H1 (cell line): Measurements from ENCODE around the gene CYLD. TPM values are rescaled to one million over a fixed set of nuclear protein-coding genes. Genes with fewer than 3 reads are reported as not detected.

Source experiments
- CTCF ChIA-PET: fragments of 300-600 bp; sonication (Branson Sonifier 250); formaldehyde crosslinking; loops from one replicate; lab custom pipeline; 2021; ENCODE audit not compliant: partially characterized antibody; lab: Charles Lee
- POLR2A ChIA-PET: fragments of 300-600 bp; sonication (Branson Sonifier 250); formaldehyde crosslinking; loops from one replicate; lab custom pipeline; 2021; ENCODE audit warnings: inconsistent platforms; ENCODE audit not compliant: partially characterized antibody; lab: Charles Lee
- DNase-seq, 2 experiments: peaks; one replicate each; pipeline versions ENCODE4 v3.0.0 to v3.0.0-alpha.2; 2010 to 2022; ENCODE audit warnings: low spot score in 2 of 2, low read depth in 1 of 2, mixed read lengths in 1 of 2
- FAIRE-seq: peaks from 2 replicates; lab custom pipeline; 2011; peaks lifted over from hg19 to GRCh38; lab: Jason Lieb, UNC
- H2AFZ ChIP-seq: 2 replicates; pipeline ENCODE4 v1.8.1; 2012; ENCODE audit warnings: low read length, inconsistent platforms
- H2AK5ac ChIP-seq: 2 replicates; pipeline ENCODE4 v1.6.1; 2013; ENCODE audit warnings: low read depth, low read length
- H2BK120ac ChIP-seq: replicated peaks from 2 replicates; pipeline ENCODE3; 2013; ENCODE audit warnings: low read depth, low read length, inconsistent platforms
- H2BK12ac ChIP-seq: 2 replicates; pipeline ENCODE4 v1.6.1; 2013; ENCODE audit warnings: low read depth, low read length
- H2BK15ac ChIP-seq: 2 replicates; pipeline ENCODE4 v1.6.1; 2013; ENCODE audit warnings: low read length
- H2BK20ac ChIP-seq: 2 replicates; pipeline ENCODE4 v1.6.1; 2013; ENCODE audit warnings: low read length
- H2BK5ac ChIP-seq: 2 replicates; pipeline ENCODE4 v1.6.1; 2013; ENCODE audit warnings: low read depth, low read length
- H3K14ac ChIP-seq: 2 replicates; pipeline ENCODE4 v1.6.1; 2013; ENCODE audit warnings: inconsistent platforms; ENCODE audit not compliant: insufficient read length
- H3K18ac ChIP-seq: 2 replicates; pipeline ENCODE4 v1.6.1; 2013; ENCODE audit warnings: low read length; ENCODE audit errors: extremely low read depth
- H3K23ac ChIP-seq: 2 replicates; pipeline ENCODE4 v1.6.1; 2013; ENCODE audit warnings: inconsistent platforms; ENCODE audit not compliant: insufficient read length
- H3K23me2 ChIP-seq: 2 replicates; pipeline ENCODE4 v1.6.1; 2013; ENCODE audit warnings: low read depth, low read length
- H3K27ac ChIP-seq: 2 replicates; pipeline ENCODE4 v1.6.1; 2011; ENCODE audit warnings: low read depth, low read length, inconsistent platforms
- H3K27me3 ChIP-seq, 4 experiments: replicated peaks in 1 of 4; 1 replicate in 1 of 4; 2 replicates in 3 of 4; pipeline versions ENCODE4 v1.6.1 to v1.8.1; 2011 to 2013; ENCODE audit warnings: low read length in 3 of 4, mild to moderate bottlenecking in 3 of 4, inconsistent platforms in 2 of 4, mixed read lengths in 2 of 4, moderate library complexity in 1 of 4; ENCODE audit not compliant: control insufficient read depth in 3 of 4, insufficient read depth in 3 of 4; ENCODE audit errors: extremely low read depth in 1 of 4
- H3K36me3 ChIP-seq, 4 experiments: 2 replicates each; pipeline versions ENCODE4 v1.6.1 to v1.8.1; 2011 to 2013; ENCODE audit warnings: mild to moderate bottlenecking in 4 of 4, low read length in 3 of 4, moderate library complexity in 2 of 4, control low read depth in 1 of 4, inconsistent platforms in 1 of 4; ENCODE audit not compliant: insufficient read depth in 4 of 4, control insufficient read depth in 2 of 4
- H3K4ac ChIP-seq: replicated peaks from 2 replicates; pipeline ENCODE3; 2013; ENCODE audit warnings: low read length, low read depth, mixed read lengths, inconsistent platforms; ENCODE audit not compliant: insufficient read length
- H3K4me1 ChIP-seq, 4 experiments: replicated peaks in 1 of 4; 1 replicate in 1 of 4; 2 replicates in 3 of 4; pipeline versions ENCODE4 v1.6.1 to v1.8.1; 2011 to 2013; ENCODE audit warnings: low read length in 3 of 4, inconsistent platforms in 2 of 4, mixed read lengths in 1 of 4; ENCODE audit not compliant: insufficient read depth in 4 of 4, control insufficient read depth in 3 of 4
- H3K4me2 ChIP-seq, 2 experiments: 2 replicates each; pipeline versions ENCODE4 v1.6.1 to v1.8.1; 2011 to 2013; ENCODE audit warnings: low read depth in 2 of 2, low read length in 2 of 2, control low read depth in 1 of 2, inconsistent platforms in 1 of 2, mild to moderate bottlenecking in 1 of 2; ENCODE audit not compliant: insufficient read depth in 1 of 2
- H3K4me3 ChIP-seq, 4 experiments: fragments of 200-600, 300-600 bp in 1 of 4; sonication (generic), shearing (Covaris generic), sonication (Bioruptor Twin) in 1 of 4; 2 replicates each; pipeline versions ENCODE4 v1.5.1 to v1.8.1; 2011 to 2016; ENCODE audit warnings: low read length in 4 of 4, low read depth in 3 of 4, control low read depth in 2 of 4, inconsistent platforms in 2 of 4, mild to moderate bottlenecking in 2 of 4, mixed read lengths in 1 of 4, moderate library complexity in 1 of 4; ENCODE audit not compliant: insufficient read depth in 2 of 4; ENCODE audit errors: extremely low read depth in 1 of 4
- H3K56ac ChIP-seq: replicated peaks from 2 replicates; pipeline ENCODE3; 2013; ENCODE audit warnings: low read depth, mild to moderate bottlenecking, mixed read lengths, low read length, inconsistent platforms; ENCODE audit not compliant: insufficient read length
- H3K79me1 ChIP-seq: 2 replicates; pipeline ENCODE4 v1.6.1; 2013; ENCODE audit warnings: low read depth, low read length, control low read depth
- H3K79me2 ChIP-seq, 2 experiments: 2 replicates each; pipeline versions ENCODE4 v1.6.1 to v1.8.1; 2012 to 2013; ENCODE audit warnings: low read length in 2 of 2, mild to moderate bottlenecking in 2 of 2, inconsistent platforms in 1 of 2; ENCODE audit not compliant: insufficient read depth in 2 of 2, control insufficient read depth in 1 of 2
- H3K9ac ChIP-seq, 4 experiments: replicated peaks in 1 of 4; 1 replicate in 1 of 4; 2 replicates in 3 of 4; pipeline versions ENCODE4 v1.6.1 to v1.8.1; 2011 to 2013; ENCODE audit warnings: low read depth in 3 of 4, low read length in 3 of 4, control low read depth in 2 of 4, mild to moderate bottlenecking in 2 of 4, moderate library complexity in 2 of 4, inconsistent platforms in 1 of 4; ENCODE audit errors: extremely low read depth in 1 of 4
- H3K9me3 ChIP-seq, 2 experiments: 2 replicates each; pipeline versions ENCODE4 v1.6.1 to v1.8.1; 2012 to 2013; ENCODE audit warnings: mild to moderate bottlenecking in 2 of 2, moderate library complexity in 2 of 2, control low read depth in 1 of 2, inconsistent platforms in 1 of 2, low read depth in 1 of 2, low read length in 1 of 2, mixed read lengths in 1 of 2; ENCODE audit not compliant: insufficient read depth in 2 of 2
- H4K20me1 ChIP-seq, 2 experiments: replicated peaks in 1 of 2; 2 replicates each; pipeline versions ENCODE3 to v1.8.1; 2011 to 2013; ENCODE audit warnings: inconsistent platforms in 2 of 2, low read length in 2 of 2, mild to moderate bottlenecking in 1 of 2; ENCODE audit not compliant: insufficient read depth in 2 of 2, control insufficient read depth in 1 of 2
- H4K5ac ChIP-seq: 2 replicates; pipeline ENCODE4 v1.6.1; 2013; ENCODE audit warnings: low read length, low read depth, mixed read lengths, inconsistent platforms; ENCODE audit not compliant: insufficient read length
- H4K8ac ChIP-seq: 2 replicates; pipeline ENCODE4 v1.8.0; 2013; ENCODE audit warnings: mild to moderate bottlenecking, moderate library complexity, low read length, inconsistent platforms; ENCODE audit not compliant: insufficient read depth; ENCODE audit errors: extremely low read depth
- H4K91ac ChIP-seq: replicated peaks from 2 replicates; pipeline ENCODE3; 2013; ENCODE audit warnings: low read length, mixed read lengths, inconsistent platforms; ENCODE audit not compliant: insufficient read length
- CEBPB ChIP-seq: IDR thresholded peaks from 2 replicates; pipeline ENCODE4 v1.6.1; 2012; ENCODE audit warnings: low read depth, low read length
- CHD1 ChIP-seq: IDR thresholded peaks from 2 replicates; pipeline ENCODE4 v1.6.1; 2012; ENCODE audit warnings: low read depth, low read length, improper control_type of control experiment
- CREB1 ChIP-seq: IDR thresholded peaks from 2 replicates; pipeline ENCODE4 v1.6.1; 2012; ENCODE audit warnings: inconsistent platforms
- E2F6 ChIP-seq: IDR thresholded peaks from 2 replicates; pipeline ENCODE4 v1.6.1; 2012; ENCODE audit warnings: inconsistent platforms
- EP300 ChIP-seq, 2 experiments: IDR thresholded peaks; 1 replicate in 1 of 2; 2 replicates in 1 of 2; pipeline ENCODE4 v1.6.1; 2011 to 2012; ENCODE audit warnings: low read depth in 2 of 2, low read length in 2 of 2, mild to moderate bottlenecking in 2 of 2, borderline replicate concordance in 1 of 2, inconsistent platforms in 1 of 2, moderate library complexity in 1 of 2
- FOSL1 ChIP-seq: IDR thresholded peaks from 2 replicates; pipeline ENCODE4 v1.6.1; 2011; ENCODE audit warnings: mild to moderate bottlenecking, low read depth, low read length, moderate library complexity; ENCODE audit not compliant: insufficient read depth
- HDAC2 ChIP-seq, 2 experiments: fragments of 300-600 bp in 1 of 2; sonication (generic) in 1 of 2; IDR thresholded peaks; 2 replicates each; pipeline ENCODE4 v1.6.1; 2011 to 2012; ENCODE audit warnings: low read depth in 2 of 2, low read length in 2 of 2, mild to moderate bottlenecking in 2 of 2, moderate library complexity in 2 of 2, borderline replicate concordance in 1 of 2, inconsistent platforms in 1 of 2
- JUN ChIP-seq: IDR thresholded peaks from 2 replicates; pipeline ENCODE4 v1.6.1; 2011; ENCODE audit warnings: low read depth, mild to moderate bottlenecking, improper control_type of control experiment, low read length
- NANOG ChIP-seq: IDR thresholded peaks from 2 replicates; pipeline ENCODE4 v1.6.1; 2011; ENCODE audit warnings: low read length, low read depth, mild to moderate bottlenecking, inconsistent platforms; ENCODE audit not compliant: insufficient read depth, poor library complexity, severe bottlenecking
- NRF1 ChIP-seq: IDR thresholded peaks from 2 replicates; pipeline ENCODE4 v1.6.1; 2011; ENCODE audit warnings: mild to moderate bottlenecking, low read depth, low read length, improper control_type of control experiment
- PHF8 ChIP-seq: fragments of 200-600 bp; sonication (generic); conservative IDR thresholded peaks from 2 replicates; pipeline ENCODE4 v1.7.1; 2012; ENCODE audit warnings: low read depth, mild to moderate bottlenecking, inconsistent platforms, low read length, moderate library complexity
- POU5F1 ChIP-seq: IDR thresholded peaks from 2 replicates; pipeline ENCODE4 v1.6.1; 2011; ENCODE audit warnings: low read depth, mild to moderate bottlenecking, low read length, moderate library complexity
- RBBP5 ChIP-seq: IDR thresholded peaks from 2 replicates; pipeline ENCODE4 v1.7.1; 2012; ENCODE audit warnings: low read depth, mild to moderate bottlenecking, inconsistent platforms, low read length, moderate library complexity, borderline replicate concordance
- SP1 ChIP-seq: IDR thresholded peaks from 2 replicates; pipeline ENCODE4 v1.6.1; 2011; ENCODE audit warnings: low read depth, low read length
- WGBS, 2 experiments: shearing (Covaris generic) in 1 of 2; methylation state at CpG; one replicate each; pipeline versions ENCODE4 v1.1.6 to v1.1.7; 2013 to 2015; ENCODE audit warnings: low lambda C conversion rate in 2 of 2, mixed read lengths in 2 of 2, inconsistent platforms in 1 of 2, low coverage in 1 of 2, missing lambda C conversion rate in 1 of 2; ENCODE audit not compliant: insufficient replicate concordance in 2 of 2, insufficient coverage in 1 of 2, insufficient read length in 1 of 2; ENCODE audit errors: extremely low coverage in 1 of 2, missing lambda C conversion rate in 1 of 2; 5-methylcytosine and 5-hydroxymethylcytosine counted together
- polyA plus RNA-seq, 7 experiments: library from polyadenylated mRNA; depleted of rRNA in 3 of 7; stranded (reverse) in 5 of 7; unstranded in 2 of 7; fragments of >200 nt in 5 of 7; fragments of 200-250 nt in 2 of 7; gene quantifications; 1 replicate in 5 of 7; 2 replicates in 1 of 7; 4 replicates in 1 of 7; pipeline versions ENCODE4 v1.2.1 to v1.2.3, GENCODE V29; 2011 to 2013; ENCODE audit warnings: missing spikeins in 2 of 7, mixed read lengths in 2 of 7
- total RNA-seq: library from RNA; stranded (reverse); fragmentation: NEBNext Ultra II Directional; extraction: Animal tissue kit (Norgen Biotek cat#: 25700); gene quantifications from 2 replicates; pipeline ENCODE4 v1.2.1, GENCODE V29; 2021

The CYLD gene
- total and polyA plus RNA-seq, 2 of the 8 experiments (the other 6 are each of a cell fraction or from before 2014, with no cell fraction given) = 3.7 to 18.8 TPM

DNA sequence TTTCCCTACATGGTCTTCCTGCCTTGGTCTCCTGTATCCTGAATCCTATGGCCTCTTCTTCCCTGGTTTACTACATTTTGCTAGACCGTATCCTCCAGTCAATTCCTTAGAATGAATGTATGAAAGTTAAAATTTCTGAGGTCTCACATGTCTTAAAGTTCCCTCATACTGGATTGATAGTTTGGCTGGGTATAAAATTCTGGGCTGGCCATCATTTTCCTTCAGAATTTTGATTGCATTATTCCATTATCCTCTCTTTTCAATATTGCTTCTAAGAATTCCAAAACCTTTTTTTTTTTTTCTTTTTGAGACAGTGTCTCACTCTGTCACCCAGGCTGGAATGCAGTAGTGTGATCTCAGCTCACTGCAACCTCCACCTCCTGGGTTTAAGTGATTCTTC lies 37.6 kb upstream of the CYLD start:
- Histone ChIP-seq H3K14ac (no peak overlapping the region), H2AK5ac (no peak overlapping the region), H4K5ac (no peak overlapping the region), H3K79me1 (no peaks in the 10 kb centered on the region), H3K23ac (no peak overlapping the region), H3K27ac (no peak overlapping the region), H3K27me3 (no peaks in the 10 kb centered on the region), H3K18ac (no peak overlapping the region), H2BK15ac (no peak overlapping the region), H3K4me2 (no peak overlapping the region), H3K9ac (no peak overlapping the region), H3K56ac (no peak overlapping the region), H3K79me2 (no peaks in the 10 kb centered on the region), H4K8ac (no peak overlapping the region), H4K91ac (no peak overlapping the region), H2BK120ac (no peak overlapping the region), H2BK20ac (no peak overlapping the region), H3K4me1 (no peaks in the 10 kb centered on the region), H3K36me3 (no peaks in the 10 kb centered on the region), H2AFZ (no peak overlapping the region), H4K20me1 (no peaks in the 10 kb centered on the region), H2BK5ac (no peak overlapping the region), H3K9me3 (peaks cover 7 to 19% of the 10 kb centered on the region in 2 experiments), H3K4me3 (no peak overlapping the region), H3K4ac (no peak overlapping the region), H3K23me2 (no peaks in the 10 kb centered on the region), H2BK12ac (no peak overlapping the region)
- CTCF ChIA-PET = interaction anchor here (0.9 to 1.0 kb wide), 2 partner anchors 12 to 33 kb away, joined by 3 read pairs; no protein-coding TSS in a partner anchor
- FAIRE-seq (no peak), DNase-seq (no peak)
- WGBS, 2 experiments = 87% methylated on average over 1 of the region's 1 CpG; no CpG with 5 or more reads in 1 of the 2 experiments
- POLR2A ChIA-PET = no interaction called here
- TF ChIP-seq CREB1 = no peak
- TF ChIP-seq EP300 (IDR thresholded peaks at IDR 0.05; ENCODE audit: borderline replicate concordance in 1 of 2, low read depth in 2 of 2, low read length in 2 of 2) = no peak
- no peak for TF ChIP-seq CHD1
- no peak for TF ChIP-seq HDAC2 (IDR thresholded peaks at IDR 0.05; ENCODE audit: borderline replicate concordance in 1 of 2, low read depth in 2 of 2, low read length in 2 of 2)
- TF ChIP-seq NRF1 = no peak
- no peak for TF ChIP-seq RBBP5
- no peak for TF ChIP-seq NANOG
- TF ChIP-seq CEBPB = no peak
- TF ChIP-seq JUN = no peak
- no peak for TF ChIP-seq PHF8
- TF ChIP-seq POU5F1 = no peak
- no peak for TF ChIP-seq FOSL1
- TF ChIP-seq E2F6 = no peak
- no peak for TF ChIP-seq SP1
